ENCODE results near the gene KCNMA1.

The KCNMA1 gene

GRCh38 chr10:77620731-77621130 lies 16.9 kb downstream of the KCNMA1 start:
- no peak for TF ChIP-seq CTCF (IDR thresholded peaks at IDR 0.05; ENCODE audit: insufficient read depth, low read length, poor library complexity, severe bottlenecking)
- Histone ChIP-seq H3K27me3 (replicated peaks; ENCODE audit: control insufficient read depth, insufficient read depth, low read length) (no peaks in the 10 kb centered on the region), H3K4me3 (replicated peaks; ENCODE audit: low read depth, low read length) (no peak overlapping the region), H3K36me3 (ENCODE audit: control insufficient read depth, insufficient read depth, low read length) (no peaks in the 10 kb centered on the region)
- no peak for DNase-seq (ENCODE audit: extremely low read depth, insufficient read length)

GRCh38 chr10:77619964-77620703 lies 17.5 kb downstream of the KCNMA1 start:
- no peak for TF ChIP-seq CTCF (IDR thresholded peaks at IDR 0.05; ENCODE audit: insufficient read depth, low read length, poor library complexity, severe bottlenecking)
- Histone ChIP-seq H3K4me3 (replicated peaks; ENCODE audit: low read depth, low read length) (no peak overlapping the region), H3K36me3 (ENCODE audit: control insufficient read depth, insufficient read depth, low read length) (no peaks in the 10 kb centered on the region), H3K27me3 (replicated peaks; ENCODE audit: control insufficient read depth, insufficient read depth, low read length) (no peaks in the 10 kb centered on the region)
- no peak for DNase-seq (ENCODE audit: extremely low read depth, insufficient read length)

GRCh38 chr10:77618117-77618516 lies 19.5 kb downstream of the KCNMA1 start:
- Histone ChIP-seq H3K36me3 (ENCODE audit: control insufficient read depth, insufficient read depth, low read length) (no peaks in the 10 kb centered on the region), H3K27me3 (replicated peaks; ENCODE audit: control insufficient read depth, insufficient read depth, low read length) (no peaks in the 10 kb centered on the region), H3K4me3 (replicated peaks; ENCODE audit: low read depth, low read length) (no peak overlapping the region)
- DNase-seq (ENCODE audit: extremely low read depth, insufficient read length): no peak
- TF ChIP-seq CTCF (IDR thresholded peaks at IDR 0.05; ENCODE audit: insufficient read depth, low read length, poor library complexity, severe bottlenecking): no peak

- Histone ChIP-seq H3K27me3 (replicated peaks; ENCODE audit: control insufficient read depth, insufficient read depth, low read length) (no peaks in the 10 kb centered on the region), H3K36me3 (ENCODE audit: control insufficient read depth, insufficient read depth, low read length) (no peaks in the 10 kb centered on the region), H3K4me3 (replicated peaks; ENCODE audit: low read depth, low read length) (no peak overlapping the region)
- DNase-seq (ENCODE audit: extremely low read depth, insufficient read length): no peak
- no peak for TF ChIP-seq CTCF (IDR thresholded peaks at IDR 0.05; ENCODE audit: insufficient read depth, low read length, poor library complexity, severe bottlenecking)
Observed at GRCh38 chr10:77616766-77617165, 20.8 kb downstream of the KCNMA1 start.

- no peaks in the 10 kb centered on the region for H3K36me3 ChIP-seq (ENCODE audit: control insufficient read depth, insufficient read depth, low read length)
- DNase-seq (ENCODE audit: extremely low read depth, insufficient read length): no peak
- H3K4me3 ChIP-seq (replicated peaks; ENCODE audit: low read depth, low read length): no peak overlapping the region
- TF ChIP-seq CTCF (IDR thresholded peaks at IDR 0.05; ENCODE audit: insufficient read depth, low read length, poor library complexity, severe bottlenecking): no peak
- no peaks in the 10 kb centered on the region for H3K27me3 ChIP-seq (replicated peaks; ENCODE audit: control insufficient read depth, insufficient read depth, low read length)
Observed at GRCh38 chr10:77614778-77615625, 22.6 kb downstream of the KCNMA1 start.
